AG09319 (cell line): Measurements from ENCODE around the gene SOAT2.
"Not testable (repeated sequence)": the region's sequence is repeated elsewhere in the genome, so short reads cannot be mapped to it uniquely, and the experiment has no call there.

Experiments
- DNase-seq: peaks from one replicate; pipeline ENCODE4 v3.0.0-alpha.2; 2010; ENCODE audit warnings: low read depth; ENCODE audit errors: extremely low read depth
- CTCF ChIP-seq: IDR thresholded peaks from 2 replicates; pipeline ENCODE4 v1.5.1; 2011; ENCODE audit warnings: low read depth, mild to moderate bottlenecking, inconsistent platforms, low read length, moderate library complexity

Gene SOAT2

GRCh38 chr12:53103860-53104305 lies 597 bp downstream of the SOAT2 start:
- no peak for TF ChIP-seq CTCF
- DNase-seq: no peak

GRCh38 chr12:53105256-53105655 lies 2.0 kb downstream of the SOAT2 start:
- DNase-seq: no peak
- no peak for TF ChIP-seq CTCF

DNA sequence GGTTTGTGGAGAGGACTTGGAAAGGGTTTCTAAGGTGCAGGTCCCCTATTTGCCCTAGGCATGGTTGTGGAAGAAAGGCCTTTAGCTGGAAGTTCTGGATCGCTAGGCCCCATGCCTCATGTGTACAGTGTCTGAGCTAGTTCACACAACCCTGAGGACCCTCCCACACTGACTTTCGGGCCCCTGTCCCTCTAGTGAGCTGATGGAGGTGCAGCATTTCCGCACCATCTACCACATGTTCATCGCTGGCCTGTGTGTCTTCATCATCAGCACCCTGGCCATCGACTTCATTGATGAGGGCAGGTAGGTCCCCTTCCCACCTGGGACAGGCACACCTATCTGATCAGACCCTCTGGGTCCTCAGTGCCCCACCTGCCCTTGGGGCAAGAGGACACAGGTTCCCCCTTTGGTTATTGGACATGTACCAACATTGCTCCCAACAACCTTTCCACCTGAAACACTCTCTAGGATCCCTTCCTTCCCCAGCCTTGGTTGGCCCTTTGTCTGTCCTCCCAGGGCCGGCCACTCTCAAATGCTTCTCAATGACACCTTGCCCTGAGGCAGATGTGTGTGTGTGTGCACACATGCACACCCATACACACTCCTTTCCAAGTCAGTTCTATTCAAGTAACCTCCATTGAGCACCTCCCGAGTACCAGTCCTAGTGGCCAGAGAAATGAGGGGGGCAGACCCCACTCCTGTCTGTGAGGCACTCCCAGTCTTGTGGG lies 2.6 kb downstream of the SOAT2 start:
- no peak for TF ChIP-seq CTCF
- no peak for DNase-seq

GRCh38 chr12:53107122-53107521 lies 3.8 kb downstream of the SOAT2 start:
- TF ChIP-seq CTCF: no peak
- no peak for DNase-seq

DNA sequence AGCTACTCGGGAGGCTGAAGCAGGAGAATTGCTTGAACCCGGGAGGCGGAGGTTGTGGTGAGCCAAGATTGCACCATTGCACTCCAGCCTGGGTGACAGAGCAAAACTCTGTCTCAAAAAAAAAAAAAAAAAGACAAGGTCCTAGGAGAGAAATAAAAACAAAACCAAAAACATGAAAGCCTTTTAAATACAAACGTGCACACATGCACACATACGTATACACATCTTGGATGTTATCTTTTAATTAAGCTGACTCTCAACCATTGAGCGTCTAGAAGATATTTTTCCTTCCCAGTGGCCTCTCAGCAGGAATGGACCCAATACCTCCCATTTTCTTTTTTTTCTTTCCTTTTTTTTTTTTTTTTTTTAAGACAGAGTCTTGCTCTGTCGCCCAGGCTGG lies 9.1 kb downstream of the SOAT2 start:
- DNase-seq: not testable (repeated sequence)

DNA sequence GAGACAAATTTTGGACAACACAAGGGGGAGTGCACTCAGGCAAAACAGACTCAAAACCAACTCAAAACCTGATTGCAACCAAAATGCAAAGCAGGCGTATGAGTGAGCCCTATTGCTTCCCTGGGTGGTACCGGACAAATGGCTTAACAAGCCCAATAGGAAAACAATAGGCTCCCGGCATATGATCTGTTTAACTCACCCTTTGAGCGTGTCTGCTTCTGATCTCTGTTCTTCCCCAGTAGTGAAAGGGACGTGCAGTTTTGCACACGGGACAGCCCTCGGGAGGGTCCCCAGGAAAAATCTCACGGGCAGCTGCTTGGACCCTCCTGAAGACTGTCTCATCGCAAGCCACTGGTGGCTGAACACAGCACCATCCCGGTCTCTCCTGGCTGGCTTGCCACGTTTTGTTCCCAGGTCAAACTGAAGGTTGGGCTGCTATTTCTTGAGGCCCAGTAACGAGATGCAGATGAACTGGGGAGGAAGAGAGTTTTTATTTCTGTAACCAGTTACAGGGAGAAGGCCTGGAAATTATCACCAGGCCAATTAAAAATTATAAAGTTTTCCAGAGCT lies 9.9 kb downstream of the SOAT2 start:
- DNase-seq: no peak
- TF ChIP-seq CTCF: no peak

DNA sequence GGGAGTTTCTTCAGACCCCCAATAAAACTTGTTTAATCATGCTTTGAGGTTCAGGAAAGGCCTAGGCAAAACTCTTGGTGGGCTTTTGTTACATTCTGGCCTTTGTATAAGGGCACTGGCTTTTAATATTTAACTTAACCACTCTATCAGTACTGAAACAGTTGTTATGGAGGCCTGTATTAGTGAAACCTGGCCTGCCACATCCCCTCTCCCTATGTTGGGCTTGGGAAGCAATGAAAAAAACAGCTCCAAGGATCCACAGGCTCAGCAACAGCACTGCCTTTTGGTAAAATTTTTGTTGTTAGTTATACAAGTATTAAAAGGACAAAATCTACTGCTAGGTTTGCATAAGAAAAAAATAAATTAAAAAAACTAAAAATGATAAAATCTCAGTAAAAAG lies 10.7 kb downstream of the SOAT2 start:
- no peak for DNase-seq
- TF ChIP-seq CTCF: no peak
